GM12892 (cell line): Measurements from ENCODE around the gene LAMB3.

Experiments used
- POLR2A ChIP-seq: IDR thresholded peaks from 2 replicates; pipeline ENCODE4 v1.6.1; 2011; ENCODE audit warnings: low read depth, low read length, control low read depth
- POLR2AphosphoS5 ChIP-seq: IDR thresholded peaks from 2 replicates; pipeline ENCODE4 v1.6.1; 2011; ENCODE audit warnings: low read depth, low read length, control low read depth

GRCh38 chr1:209613400-209614150 is 38.6 kb downstream of the LAMB3 start:
- no peak for TF ChIP-seq POLR2A
- TF ChIP-seq POLR2AphosphoS5: no peak
